K562 (cell line): ENCODE results near the gene UBE2L6. TPM values are rescaled to one million over a fixed set of nuclear protein-coding genes. Genes with fewer than 3 reads are reported as not detected.

Source experiments
- DDX20 ChIP-seq: fragments of 450-650 bp; IDR thresholded peaks from 2 replicates; pipeline ENCODE4 v1.6.1; 2016; ENCODE audit warnings: missing genetic modification characterization, low read depth, mild to moderate bottlenecking, missing compliant biosample characterization, moderate library complexity
- ELF4 ChIP-seq: fragments of 450-650 bp; formaldehyde crosslinking; IDR thresholded peaks from 2 replicates; pipeline ENCODE4 v1.4.0; 2022; ENCODE audit warnings: missing genetic modification characterization
- HMGN3 ChIP-seq: IDR thresholded peaks from 2 replicates; pipeline ENCODE4 v1.6.1; 2011; ENCODE audit warnings: borderline replicate concordance, low read depth, mild to moderate bottlenecking, mixed read lengths, low read length; ENCODE audit not compliant: insufficient read length; ENCODE audit errors: extremely low read depth
- JUND ChIP-seq, 2 experiments: IDR thresholded peaks; 2 replicates in 1 of 2; 3 replicates in 1 of 2; pipeline ENCODE4 v1.6.1; 2011; ENCODE audit warnings: borderline replicate concordance in 2 of 2, low read depth in 2 of 2, low read length in 2 of 2, improper control_type of control experiment in 1 of 2, missing biosample characterization in 1 of 2, missing genetic modification characterization in 1 of 2, missing genetic modification reagents in 1 of 2
- SAFB ChIP-seq: fragments of 200-400 bp; formaldehyde crosslinking; IDR thresholded peaks from 2 replicates; pipeline ENCODE4 v1.6.1; 2017; ENCODE audit warnings: low read depth, low read length, borderline replicate concordance
- SMARCB1 ChIP-seq: IDR thresholded peaks from 2 replicates; pipeline ENCODE4 v1.6.1; 2011; ENCODE audit warnings: improper control_type of control experiment, low read depth; ENCODE audit not compliant: insufficient read length
- SRSF3 ChIP-seq: fragments of 200-400 bp; formaldehyde crosslinking; IDR thresholded peaks from 2 replicates; pipeline ENCODE4 v1.6.1; 2016; ENCODE audit warnings: mild to moderate bottlenecking, low read length, moderate library complexity; ENCODE audit not compliant: insufficient read depth
- TFAM ChIP-seq: fragments of 250-450 bp; sonication (Bioruptor Pico); conservative IDR thresholded peaks from 2 replicates; pipeline ENCODE4 v1.5.0; 2021; ENCODE audit warnings: mild to moderate bottlenecking, moderate library complexity
- ZBED1 ChIP-seq: IDR thresholded peaks from 2 replicates; pipeline ENCODE4 v1.6.1; 2014
- ZBTB17 ChIP-seq: fragments of 450-650 bp; formaldehyde crosslinking; IDR thresholded peaks from 2 replicates; pipeline ENCODE4 v1.4.0; 2020; ENCODE audit warnings: mild to moderate bottlenecking
- ZNF146 ChIP-seq: IDR thresholded peaks from one replicate; pipeline ENCODE4 v1.6.1; 2018; ENCODE audit warnings: missing compliant biosample characterization; ENCODE audit not compliant: unreplicated experiment
- ZNF347 ChIP-seq: fragments of 450-650 bp; formaldehyde crosslinking; IDR thresholded peaks from 2 replicates; pipeline ENCODE4 v1.4.0; 2020; ENCODE audit warnings: low read depth, mild to moderate bottlenecking, moderate library complexity
- ZNF431 ChIP-seq: sonication (generic); formaldehyde crosslinking; IDR thresholded peaks from 2 replicates; pipeline ENCODE4 v1.8.0; 2022; ENCODE audit warnings: mild to moderate bottlenecking, missing genetic modification reagents
- ZNF507 ChIP-seq: conservative IDR thresholded peaks from 2 replicates; pipeline ENCODE4 v1.6.1; 2017; ENCODE audit warnings: missing genetic modification characterization, missing compliant biosample characterization
- polyA plus RNA-seq, 8 experiments: library from polyadenylated mRNA; depleted of rRNA in 4 of 8; stranded (reverse) in 5 of 8; unstranded in 3 of 8; fragments of >200 nt; fragmentation: Nextera tagmentation in 2 of 8; fragmentation: Illumina TruSeq in 1 of 8; extraction: Ambion mirVana in 2 of 8; extraction: Trizol in 1 of 8; gene quantifications; 2 replicates each; pipeline versions ENCODE4 v1.2.1 to v1.2.3, GENCODE V29; 2011 to 2014; ENCODE audit warnings: inconsistent platforms in 1 of 8, missing spikeins in 1 of 8
- total RNA-seq, 7 experiments: library from RNA; depleted of rRNA in 6 of 7; stranded (reverse); fragments of >200 nt in 6 of 7; fragmentation: Illumina TruSeq in 2 of 7; extraction: Trizol in 2 of 7; gene quantifications; 2 replicates each; pipeline versions ENCODE4 v1.2.1 to v1.2.3, GENCODE V29; 2011 to 2021; ENCODE audit warnings: low replicate concordance in 1 of 7
- TF ChIP-seq, protein P1 (sequence below): fragments of 250-450 bp; sonication (Bioruptor Pico); IDR thresholded peaks from 2 replicates; pipeline ENCODE4 v1.8.0; 2021; ENCODE audit warnings: mild to moderate bottlenecking, moderate library complexity
- TF ChIP-seq, protein P2 (sequence below): fragments of 450-650 bp; IDR thresholded peaks from 2 replicates; pipeline ENCODE4 v1.6.1; 2016; ENCODE audit warnings: low read depth, mild to moderate bottlenecking, moderate library complexity
- TF ChIP-seq, protein P3 (sequence below): sonication (generic); formaldehyde crosslinking; IDR thresholded peaks from 2 replicates; pipeline ENCODE4 v1.9.0; 2022; ENCODE audit warnings: mild to moderate bottlenecking, missing genetic modification reagents
- TF ChIP-seq, protein P4 (sequence below): fragments of 450-650 bp; formaldehyde crosslinking; IDR thresholded peaks from 2 replicates; pipeline ENCODE4 v1.4.0; 2022; ENCODE audit warnings: missing genetic modification characterization
- TF ChIP-seq, protein P5 (sequence below): IDR thresholded peaks from 2 replicates; pipeline ENCODE4 v1.6.1; 2016; ENCODE audit warnings: missing genetic modification characterization, missing compliant biosample characterization
- TF ChIP-seq, protein P6 (sequence below): sonication (generic); formaldehyde crosslinking; IDR thresholded peaks from 2 replicates; pipeline ENCODE4 v1.8.1; 2023; ENCODE audit warnings: mild to moderate bottlenecking, missing genetic modification reagents

UBE2L6 gene
- total and polyA plus RNA-seq, 9 of the 15 experiments (the other 6 are each of a cell fraction or from before 2014, with no cell fraction given) = 5.9 to 24.9 (median 9.7) TPM

DNA sequence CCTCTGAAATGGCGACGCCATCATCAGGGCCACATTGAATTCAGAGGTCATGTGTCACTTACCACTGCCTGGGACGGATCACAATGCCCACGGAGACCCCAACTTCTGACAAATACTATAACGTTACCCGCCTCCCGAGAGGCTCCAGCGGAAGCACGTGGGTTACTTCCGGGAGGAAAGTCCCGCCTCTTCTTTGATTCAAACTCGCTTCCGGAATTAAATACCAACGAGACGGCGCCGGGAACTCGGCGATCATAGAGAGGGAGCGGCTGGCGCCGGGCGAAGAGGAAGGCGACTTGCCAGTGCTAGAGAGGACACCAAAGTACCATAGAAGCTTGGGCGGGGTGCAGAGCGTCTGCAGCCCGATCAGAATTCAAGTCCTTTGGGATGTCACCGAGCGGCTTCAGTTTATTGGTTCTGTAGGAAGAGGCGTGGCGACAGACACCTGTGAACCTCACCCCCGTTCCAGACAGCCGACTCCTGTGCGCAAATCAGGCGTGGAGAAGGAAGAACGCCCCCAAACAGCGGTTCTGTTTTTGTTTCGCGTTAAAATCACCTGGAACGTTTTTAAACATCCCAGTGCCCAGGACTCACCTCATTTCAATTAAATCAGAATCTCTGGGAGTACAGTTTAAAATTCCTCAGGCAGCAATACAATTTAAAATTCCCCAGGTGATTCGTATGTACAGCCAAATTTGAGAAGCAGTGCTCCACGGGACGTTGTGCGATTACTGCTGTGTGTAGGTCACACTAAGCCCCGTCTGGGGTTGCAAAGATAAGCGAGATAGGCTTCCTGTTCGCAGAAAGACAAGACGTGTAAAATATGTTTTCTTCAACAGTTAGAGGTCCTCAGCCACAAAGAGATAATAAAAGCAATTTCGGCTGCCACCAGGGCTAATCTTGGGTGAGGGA is 36.6 kb downstream of the UBE2L6 start, which contains the start of gene TIMM10 (continued):
- TF ChIP-seq ZNF431 (no peak; the same call in 1 of the 2 replicates), DDX20 (tag) (no peak), SAFB (no peak), ZNF507 (tag) (no peak), HMGN3 (no peak), TFAM (CRISPR knock-in tag) (no peak), ZNF347 (CRISPR knock-in tag) (no peak), ZNF146 (CRISPR knock-in tag) (no peak), JUND (IDR thresholded peaks at IDR 0.05; ENCODE audit: borderline replicate concordance, low read depth, low read length) (peak; percentile 76), JUND (tag; IDR thresholded peaks at IDR 0.05; ENCODE audit: borderline replicate concordance, low read depth, low read length) (no peak; the same call in 2 of the 3 replicates), ZBTB17 (CRISPR knock-in tag) (no peak), SRSF3 (no peak), ZBED1 (no peak), SMARCB1 (no peak), ELF4 (CRISPR knock-in tag) (no peak)
- TF ChIP-seq, protein P1, sequence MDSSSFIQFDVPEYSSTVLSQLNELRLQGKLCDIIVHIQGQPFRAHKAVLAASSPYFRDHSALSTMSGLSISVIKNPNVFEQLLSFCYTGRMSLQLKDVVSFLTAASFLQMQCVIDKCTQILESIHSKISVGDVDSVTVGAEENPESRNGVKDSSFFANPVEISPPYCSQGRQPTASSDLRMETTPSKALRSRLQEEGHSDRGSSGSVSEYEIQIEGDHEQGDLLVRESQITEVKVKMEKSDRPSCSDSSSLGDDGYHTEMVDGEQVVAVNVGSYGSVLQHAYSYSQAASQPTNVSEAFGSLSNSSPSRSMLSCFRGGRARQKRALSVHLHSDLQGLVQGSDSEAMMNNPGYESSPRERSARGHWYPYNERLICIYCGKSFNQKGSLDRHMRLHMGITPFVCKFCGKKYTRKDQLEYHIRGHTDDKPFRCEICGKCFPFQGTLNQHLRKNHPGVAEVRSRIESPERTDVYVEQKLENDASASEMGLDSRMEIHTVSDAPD (CRISPR knock-in tag) = no peak
- TF ChIP-seq, protein P2, sequence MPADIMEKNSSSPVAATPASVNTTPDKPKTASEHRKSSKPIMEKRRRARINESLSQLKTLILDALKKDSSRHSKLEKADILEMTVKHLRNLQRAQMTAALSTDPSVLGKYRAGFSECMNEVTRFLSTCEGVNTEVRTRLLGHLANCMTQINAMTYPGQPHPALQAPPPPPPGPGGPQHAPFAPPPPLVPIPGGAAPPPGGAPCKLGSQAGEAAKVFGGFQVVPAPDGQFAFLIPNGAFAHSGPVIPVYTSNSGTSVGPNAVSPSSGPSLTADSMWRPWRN = peak; percentile 70; the same call in 1 of the 2 replicates
- TF ChIP-seq, protein P3, sequence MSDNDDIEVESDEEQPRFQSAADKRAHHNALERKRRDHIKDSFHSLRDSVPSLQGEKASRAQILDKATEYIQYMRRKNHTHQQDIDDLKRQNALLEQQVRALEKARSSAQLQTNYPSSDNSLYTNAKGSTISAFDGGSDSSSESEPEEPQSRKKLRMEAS (CRISPR knock-in tag) = peak; percentile 87
- TF ChIP-seq, protein P4, sequence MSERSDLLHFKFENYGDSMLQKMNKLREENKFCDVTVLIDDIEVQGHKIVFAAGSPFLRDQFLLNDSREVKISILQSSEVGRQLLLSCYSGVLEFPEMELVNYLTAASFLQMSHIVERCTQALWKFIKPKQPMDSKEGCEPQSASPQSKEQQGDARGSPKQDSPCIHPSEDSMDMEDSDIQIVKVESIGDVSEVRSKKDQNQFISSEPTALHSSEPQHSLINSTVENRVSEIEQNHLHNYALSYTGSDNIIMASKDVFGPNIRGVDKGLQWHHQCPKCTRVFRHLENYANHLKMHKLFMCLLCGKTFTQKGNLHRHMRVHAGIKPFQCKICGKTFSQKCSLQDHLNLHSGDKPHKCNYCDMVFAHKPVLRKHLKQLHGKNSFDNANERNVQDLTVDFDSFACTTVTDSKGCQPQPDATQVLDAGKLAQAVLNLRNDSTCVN = no peak
- TF ChIP-seq, protein P5, sequence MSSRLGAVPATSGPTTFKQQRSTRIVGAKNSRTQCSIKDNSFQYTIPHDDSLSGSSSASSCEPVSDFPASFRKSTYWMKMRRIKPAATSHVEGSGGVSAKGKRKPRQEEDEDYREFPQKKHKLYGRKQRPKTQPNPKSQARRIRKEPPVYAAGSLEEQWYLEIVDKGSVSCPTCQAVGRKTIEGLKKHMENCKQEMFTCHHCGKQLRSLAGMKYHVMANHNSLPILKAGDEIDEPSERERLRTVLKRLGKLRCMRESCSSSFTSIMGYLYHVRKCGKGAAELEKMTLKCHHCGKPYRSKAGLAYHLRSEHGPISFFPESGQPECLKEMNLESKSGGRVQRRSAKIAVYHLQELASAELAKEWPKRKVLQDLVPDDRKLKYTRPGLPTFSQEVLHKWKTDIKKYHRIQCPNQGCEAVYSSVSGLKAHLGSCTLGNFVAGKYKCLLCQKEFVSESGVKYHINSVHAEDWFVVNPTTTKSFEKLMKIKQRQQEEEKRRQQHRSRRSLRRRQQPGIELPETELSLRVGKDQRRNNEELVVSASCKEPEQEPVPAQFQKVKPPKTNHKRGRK (tag) = no peak
- TF ChIP-seq, protein P6, sequence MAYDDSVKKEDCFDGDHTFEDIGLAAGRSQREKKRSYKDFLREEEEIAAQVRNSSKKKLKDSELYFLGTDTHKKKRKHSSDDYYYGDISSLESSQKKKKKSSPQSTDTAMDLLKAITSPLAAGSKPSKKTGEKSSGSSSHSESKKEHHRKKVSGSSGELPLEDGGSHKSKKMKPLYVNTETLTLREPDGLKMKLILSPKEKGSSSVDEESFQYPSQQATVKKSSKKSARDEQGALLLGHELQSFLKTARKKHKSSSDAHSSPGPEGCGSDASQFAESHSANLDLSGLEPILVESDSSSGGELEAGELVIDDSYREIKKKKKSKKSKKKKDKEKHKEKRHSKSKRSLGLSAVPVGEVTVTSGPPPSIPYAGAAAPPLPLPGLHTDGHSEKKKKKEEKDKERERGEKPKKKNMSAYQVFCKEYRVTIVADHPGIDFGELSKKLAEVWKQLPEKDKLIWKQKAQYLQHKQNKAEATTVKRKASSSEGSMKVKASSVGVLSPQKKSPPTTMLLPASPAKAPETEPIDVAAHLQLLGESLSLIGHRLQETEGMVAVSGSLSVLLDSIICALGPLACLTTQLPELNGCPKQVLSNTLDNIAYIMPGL = peak; percentile 2; the same call in 1 of the 2 replicates
